Upper lobe of left lung (tissue), 6 donors: ENCODE measurements around the gene RHBG. TPM values are rescaled to one million over a fixed set of nuclear protein-coding genes. Genes with fewer than 3 reads are reported as not detected.
A peak's percentile ranks its signal among the peaks of the same experiment; 100 is the strongest.

ENCODE experiments used
- ATAC-seq, 2 donors: fragments of 200-7000 bp; cut with Tn5 transposase; one replicate each; pipeline ENCODE4 v1.9.1; 2022; ENCODE audit warnings: mild to moderate bottlenecking in 2 of 2, moderate library complexity in 2 of 2; ENCODE audit not compliant: low FRiP score in 2 of 2
- DNase-seq, 2 donors: peaks; one replicate each; pipeline ENCODE4 v3.0.0-alpha.2; 2019 to 2020
- H3K27ac ChIP-seq, 4 donors: fragments of 200-600 bp; sonication (generic); one replicate each; pipeline ENCODE4 v1.5.1; 2016 to 2019
- H3K27me3 ChIP-seq, 4 donors: fragments of 200-600 bp; sonication (generic); one replicate each; pipeline ENCODE4 v1.5.1; 2017 to 2019
- H3K36me3 ChIP-seq, 4 donors: fragments of 200-600 bp; sonication (generic); one replicate each; pipeline ENCODE4 v1.5.1; 2016 to 2019
- H3K4me1 ChIP-seq, 4 donors: fragments of 200-600 bp; sonication (generic); one replicate each; pipeline ENCODE4 v1.5.1; 2018 to 2019
- H3K4me3 ChIP-seq, 4 donors: fragments of 200-600 bp; sonication (generic); one replicate each; pipeline ENCODE4 v1.5.1; 2017 to 2019; ENCODE audit warnings: mild to moderate bottlenecking in 2 of 4, moderate library complexity in 1 of 4
- H3K9me3 ChIP-seq, 4 donors: fragments of 200-600 bp; sonication (generic); one replicate each; pipeline ENCODE4 v1.5.1; 2018 to 2019
- CTCF ChIP-seq, 6 experiments: fragments of 450-650 bp in 4 of 6; fragments of 200-600 bp in 2 of 6; sonication (generic) in 2 of 6; IDR thresholded peaks; one replicate each; pipeline ENCODE4 v1.5.1; 2016 to 2019; ENCODE audit warnings: antibody characterized with exemption in 6 of 6
- EP300 ChIP-seq, 4 donors: sonication (generic); formaldehyde crosslinking; IDR thresholded peaks; one replicate each; pipeline ENCODE4 v1.5.1; 2017; ENCODE audit warnings: antibody characterized with exemption in 4 of 4, control low read depth in 2 of 4
- POLR2A ChIP-seq, 4 donors: fragments of 450-650 bp; IDR thresholded peaks; one replicate each; pipeline ENCODE4 v1.5.1; 2016 to 2017; ENCODE audit warnings: antibody characterized with exemption in 4 of 4, mild to moderate bottlenecking in 2 of 4
- POLR2AphosphoS5 ChIP-seq, 2 donors: sonication (generic); formaldehyde crosslinking; IDR thresholded peaks; one replicate each; pipeline ENCODE4 v1.5.1; 2017; ENCODE audit warnings: antibody characterized with exemption in 2 of 2
- WGBS, 2 donors: methylation state at CpG; one replicate each; pipeline ENCODE4 v1.1.5; 2017 to 2018; 5-methylcytosine and 5-hydroxymethylcytosine counted together
- total RNA-seq, 6 donors: library from RNA; depleted of rRNA in 4 of 6; stranded (reverse); fragments of >200 nt in 4 of 6; gene quantifications; one replicate each; pipeline versions ENCODE4 v1.1.0 to v1.2.1, GENCODE V29; 2016 to 2021
- donor health status: DM: no; HTN: no; CAD: no; lungs with moderate emphysema.
- donor health status: DM: no; HTN: yes; CAD: no; lungs with severe emphysema.

The RHBG gene
- total RNA-seq, 6 donors from 2014 or later: 0.24 TPM; not detected in 5

GRCh38 chr1:156356875-156357534, 12.0 kb upstream of the RHBG start:
- ATAC-seq: peak; percentile 58 to 88

GRCh38 chr1:156357977-156358376, 11.0 kb upstream of the RHBG start:
- DNase-seq: no peak
- Histone ChIP-seq H3K36me3 (no peaks in the 10 kb centered on the region), H3K27ac (no peak overlapping the region), H3K9me3 (no peaks in the 10 kb centered on the region), H3K4me3 (no peak overlapping the region), H3K27me3 (peaks cover 0 to 7% (median 0%) of the 10 kb centered on the region in 4 donors), H3K4me1 (peaks cover 0 to 6% (median 2%) of the 10 kb centered on the region in 4 donors)
- no peak for ATAC-seq
- TF ChIP-seq EP300 (IDR thresholded peaks at IDR 0.05) (no peak), POLR2AphosphoS5 (IDR thresholded peaks at IDR 0.05) (no peak), CTCF (IDR thresholded peaks at IDR 0.05) (no peak), POLR2A (IDR thresholded peaks at IDR 0.05) (no peak)
- WGBS, 2 donors: 87 to 88% methylated on average over 2 of the region's 2 CpGs

More at GRCh38 chr1:156356875-156357534, 12.0 kb upstream of the RHBG start:
- Histone ChIP-seq H3K27me3 (peaks cover 0 to 7% (median 0%) of the 10 kb centered on the region in 4 donors), H3K4me3 (no peak overlapping the region), H3K4me1 (peaks cover 0 to 6% (median 2%) of the 10 kb centered on the region in 4 donors), H3K36me3 (no peaks in the 10 kb centered on the region), H3K27ac (no peak overlapping the region), H3K9me3 (no peaks in the 10 kb centered on the region)
- DNase-seq: peak; percentile 68 to 87
- TF ChIP-seq EP300 (IDR thresholded peaks at IDR 0.05) (no peak), CTCF (IDR thresholded peaks at IDR 0.05) (peak; percentile 35 to 79 (median 56))
- 13% methylated on average over 15 to 22 of the region's 22 CpGs for WGBS, 2 donors

- Histone ChIP-seq H3K9me3 (no peaks in the 10 kb centered on the region), H3K4me3 (no peak overlapping the region), H3K27ac (no peak overlapping the region), H3K27me3 (peaks cover 0 to 7% (median 0%) of the 10 kb centered on the region in 4 donors), H3K4me1 (peaks cover 0 to 6% (median 2%) of the 10 kb centered on the region in 4 donors), H3K36me3 (no peaks in the 10 kb centered on the region)
- WGBS, 2 donors: 80 to 85% methylated on average over 1 of the region's 1 CpG
- DNase-seq (no peak), ATAC-seq (no peak)
- no peak for TF ChIP-seq CTCF (IDR thresholded peaks at IDR 0.05)
- TF ChIP-seq POLR2AphosphoS5 (IDR thresholded peaks at IDR 0.05): no peak
- TF ChIP-seq EP300 (IDR thresholded peaks at IDR 0.05): no peak
- no peak for TF ChIP-seq POLR2A (IDR thresholded peaks at IDR 0.05)
Measured at GRCh38 chr1:156358641-156359040, 10.4 kb upstream of the RHBG start.

- Histone ChIP-seq H3K27ac (no peak overlapping the region), H3K9me3 (no peaks in the 10 kb centered on the region), H3K36me3 (no peaks in the 10 kb centered on the region), H3K27me3 (peaks cover 0 to 7% (median 0%) of the 10 kb centered on the region in 4 donors), H3K4me3 (no peak overlapping the region), H3K4me1 (peaks cover 0 to 6% (median 2%) of the 10 kb centered on the region in 4 donors)
- no peak for ATAC-seq
- 92 to 94% methylated on average over 3 of the region's 3 CpGs for WGBS, 2 donors
- TF ChIP-seq EP300 (IDR thresholded peaks at IDR 0.05): no peak
- TF ChIP-seq CTCF (IDR thresholded peaks at IDR 0.05): no peak
- TF ChIP-seq POLR2AphosphoS5 (IDR thresholded peaks at IDR 0.05): no peak
- TF ChIP-seq POLR2A (IDR thresholded peaks at IDR 0.05): no peak
- DNase-seq: no peak
Measured at GRCh38 chr1:156359249-156359648, 9.8 kb upstream of the RHBG start.

- WGBS, 2 donors: 34 to 47% methylated on average over 6 of the region's 6 CpGs
- no peak overlapping the region for H3K4me3 ChIP-seq
- H3K27ac ChIP-seq: no peak overlapping the region
- no peaks in the 10 kb centered on the region for H3K9me3 ChIP-seq
- H3K27me3 ChIP-seq: peaks cover 0 to 7% (median 0%) of the 10 kb centered on the region in 4 donors
- H3K36me3 ChIP-seq: no peaks in the 10 kb centered on the region
- DNase-seq: no peak
- no peak for ATAC-seq
- no peak for TF ChIP-seq POLR2A (IDR thresholded peaks at IDR 0.05)
- TF ChIP-seq EP300 (IDR thresholded peaks at IDR 0.05): no peak
- no peak for TF ChIP-seq CTCF (IDR thresholded peaks at IDR 0.05)
- no peak for TF ChIP-seq POLR2AphosphoS5 (IDR thresholded peaks at IDR 0.05)
- H3K4me1 ChIP-seq: peaks cover 0 to 6% (median 2%) of the 10 kb centered on the region in 4 donors
Measured at GRCh38 chr1:156359973-156360372, 9.0 kb upstream of the RHBG start.
